SU-DHL-6 (cell line): ENCODE data around the gene EXD3.

Experiments used
- H2AFZ ChIP-seq: fragments of 200-600 bp; sonication (generic); 2 replicates; pipeline ENCODE4 v1.6.1; 2014; ENCODE audit warnings: low read depth, mild to moderate bottlenecking, moderate library complexity, mixed read lengths, antibody characterized with exemption, low read length; ENCODE audit not compliant: severe bottlenecking
- H3F3A ChIP-seq: fragments of 200-600 bp; shearing (Covaris generic); 2 replicates; pipeline ENCODE4 v1.6.0; 2016; ENCODE audit warnings: antibody characterized with exemption, mild to moderate bottlenecking; ENCODE audit not compliant: insufficient read depth
- H3K27ac ChIP-seq: fragments of 200-600 bp; sonication (generic); 2 replicates; pipeline ENCODE4 v1.5.1; 2016; ENCODE audit warnings: low read depth, mild to moderate bottlenecking, low read length, moderate library complexity, mixed read lengths
- H3K27me3 ChIP-seq: fragments of 200-600 bp; sonication (generic), shearing (Covaris generic); 2 replicates; pipeline ENCODE4 v1.6.0; 2014; ENCODE audit warnings: mild to moderate bottlenecking, low read length
- H3K36me3 ChIP-seq: fragments of 200-600 bp; sonication (generic); 2 replicates; pipeline ENCODE4 v1.6.1; 2014; ENCODE audit warnings: mild to moderate bottlenecking, low read length, mixed read lengths
- H3K4me2 ChIP-seq: fragments of 300-600, 200-600 bp; shearing (Covaris generic), sonication (generic); 2 replicates; pipeline ENCODE4 v1.6.0; 2014; ENCODE audit warnings: low read length, low read depth, mild to moderate bottlenecking; ENCODE audit not compliant: poor library complexity, severe bottlenecking
- H3K4me3 ChIP-seq: fragments of 200-600 bp; sonication (generic); 2 replicates; pipeline ENCODE4 v1.5.1; 2014; ENCODE audit warnings: antibody characterized with exemption, low read length, mild to moderate bottlenecking, mixed read lengths; ENCODE audit not compliant: insufficient read depth, poor library complexity, severe bottlenecking
- H3K79me2 ChIP-seq: fragments of 200-600 bp; sonication (generic); 2 replicates; pipeline ENCODE4 v1.6.1; 2014; ENCODE audit warnings: mild to moderate bottlenecking, low read length, moderate library complexity; ENCODE audit not compliant: insufficient read depth
- H3K9ac ChIP-seq: fragments of 200-600 bp; sonication (generic); 2 replicates; pipeline ENCODE4 v1.7.0; 2014; ENCODE audit warnings: mild to moderate bottlenecking, low read length
- H3K9me2 ChIP-seq: fragments of 200-600 bp; sonication (generic); replicated peaks from 2 replicates; pipeline ENCODE4 v1.6.1; 2014; ENCODE audit warnings: low read length; ENCODE audit not compliant: insufficient read depth
- H3K9me3 ChIP-seq: fragments of 200-600 bp; sonication (generic); 2 replicates; pipeline ENCODE4 v1.6.1; 2014; ENCODE audit warnings: low read length, mixed read lengths; ENCODE audit not compliant: insufficient read depth
- H4K20me1 ChIP-seq: fragments of 200-600 bp; sonication (generic); 2 replicates; pipeline ENCODE4 v1.6.1; 2014; ENCODE audit warnings: low read depth, mild to moderate bottlenecking, antibody characterized with exemption, low read length, moderate library complexity, mixed read lengths
- CTCF ChIP-seq: fragments of 200-600 bp; sonication (generic); IDR thresholded peaks from one replicate; pipeline ENCODE4 v1.5.1; 2017; ENCODE audit warnings: antibody characterized with exemption, mild to moderate bottlenecking, low read length, moderate library complexity; ENCODE audit not compliant: insufficient read depth, poor library complexity, severe bottlenecking
- EZH2phosphoT487 ChIP-seq: fragments of 200-600 bp; sonication (generic), shearing (Covaris generic); conservative IDR thresholded peaks from 2 replicates; pipeline ENCODE4 v1.6.1; 2018; ENCODE audit warnings: mild to moderate bottlenecking, antibody characterized with exemption, low read length, moderate library complexity, mixed read lengths

The EXD3 gene

GRCh38 chr9:137358126-137358525 is 64.8 kb downstream of the EXD3 start:
- no peaks in the 10 kb centered on the region for H4K20me1 ChIP-seq

GRCh38 chr9:137357166-137357565 is 65.8 kb downstream of the EXD3 start:
- Histone ChIP-seq H3K9ac (no peak overlapping the region), H3K4me2 (no peak overlapping the region), H3K27ac (no peak overlapping the region), H3K27me3 (no peaks in the 10 kb centered on the region), H3K36me3 (no peaks in the 10 kb centered on the region), H4K20me1 (no peaks in the 10 kb centered on the region), H3K9me3 (no peaks in the 10 kb centered on the region), H3F3A (no peaks in the 10 kb centered on the region), H2AFZ (no peak overlapping the region), H3K9me2 (no peaks in the 10 kb centered on the region), H3K79me2 (no peaks in the 10 kb centered on the region), H3K4me3 (no peak overlapping the region)
- TF ChIP-seq EZH2phosphoT487 (no peak), CTCF (no peak)

More at GRCh38 chr9:137358126-137358525, 64.8 kb downstream of the EXD3 start:
- Histone ChIP-seq H3K79me2 (no peaks in the 10 kb centered on the region), H3K36me3 (no peaks in the 10 kb centered on the region), H2AFZ (no peak overlapping the region), H3F3A (no peaks in the 10 kb centered on the region), H3K9me3 (no peaks in the 10 kb centered on the region), H3K27ac (no peak overlapping the region), H3K27me3 (no peaks in the 10 kb centered on the region), H3K9ac (no peak overlapping the region), H3K4me3 (no peak overlapping the region), H3K9me2 (no peaks in the 10 kb centered on the region), H3K4me2 (no peak overlapping the region)
- TF ChIP-seq CTCF, result no peak
- TF ChIP-seq EZH2phosphoT487, result no peak

GRCh38 chr9:137355761-137356365 is 67.1 kb downstream of the EXD3 start:
- no peaks in the 10 kb centered on the region for H3F3A ChIP-seq
- no peaks in the 10 kb centered on the region for H3K79me2 ChIP-seq
- no peak overlapping the region for H3K9ac ChIP-seq
- TF ChIP-seq CTCF, result no peak
- TF ChIP-seq EZH2phosphoT487, result no peak
- H3K9me3 ChIP-seq, result no peaks in the 10 kb centered on the region
- no peaks in the 10 kb centered on the region for H4K20me1 ChIP-seq
- H3K36me3 ChIP-seq, result no peaks in the 10 kb centered on the region
- H3K27ac ChIP-seq, result no peak overlapping the region
- H3K27me3 ChIP-seq, result no peaks in the 10 kb centered on the region
- H3K4me2 ChIP-seq, result no peak overlapping the region
- H2AFZ ChIP-seq, result no peak overlapping the region
- no peak overlapping the region for H3K4me3 ChIP-seq
- H3K9me2 ChIP-seq, result no peaks in the 10 kb centered on the region
